Measurements from ENCODE around the gene CYSTM1.

CYSTM1 gene

DNA sequence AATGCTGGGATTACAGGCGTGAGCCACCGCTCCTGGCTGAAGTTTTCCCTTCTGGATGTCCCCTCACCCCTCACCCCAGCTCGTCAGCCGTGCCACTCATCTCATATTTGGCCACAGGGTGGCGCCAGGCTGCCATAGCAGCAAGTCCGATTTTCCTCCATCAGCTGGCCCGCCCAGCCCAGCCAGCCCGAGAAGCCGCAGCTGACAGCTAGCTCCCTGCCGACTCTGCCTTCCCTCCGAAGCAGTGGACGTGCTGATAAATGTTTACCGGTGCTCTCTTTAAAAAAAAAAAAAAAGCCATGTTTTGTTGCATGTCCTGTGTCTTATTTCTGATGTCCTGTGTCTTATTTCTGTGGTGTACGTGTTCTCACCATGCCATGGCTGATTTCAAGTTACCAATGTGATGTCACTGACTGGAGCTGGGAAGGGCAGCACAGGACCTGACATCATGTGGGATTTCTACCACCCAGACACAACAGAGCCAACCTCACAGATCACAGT lies 69.6 kb downstream of the CYSTM1 start (continued):
- TF ChIP-seq GLIS2 (tag by site-specific recombination; IDR thresholded peaks at IDR 0.05) (no peak), ZNF654 (tag by site-specific recombination; IDR thresholded peaks at IDR 0.05; ENCODE audit: low read depth) (peak; percentile 94), ZNF391 (tag by site-specific recombination; IDR thresholded peaks at IDR 0.05; ENCODE audit: borderline replicate concordance, low read depth) (no peak; the same call in 1 of the 2 replicates), ZFHX2 (tag by site-specific recombination; conservative IDR thresholded peaks at IDR 0.05) (no peak), MYNN (tag by site-specific recombination; IDR thresholded peaks at IDR 0.05; ENCODE audit: borderline replicate concordance) (no peak), ZNF692 (tag by site-specific recombination; IDR thresholded peaks at IDR 0.05) (peak; percentile 50), ZNF146 (tag by site-specific recombination; IDR thresholded peaks at IDR 0.05) (no peak), ZNF433 (tag by site-specific recombination; IDR thresholded peaks at IDR 0.05; ENCODE audit: low read depth) (no peak), GLI2 (tag by site-specific recombination; IDR thresholded peaks at IDR 0.05; ENCODE audit: borderline replicate concordance, low read depth) (no peak), SCRT2 (tag by site-specific recombination; IDR thresholded peaks at IDR 0.05) (0 out of 2 replicates have a peak, but pooled peaks have one; percentile 19), ZFP37 (tag by site-specific recombination; IDR thresholded peaks at IDR 0.05) (peak; percentile 62; the same call in 1 of the 2 replicates), ZFP3 (tag by site-specific recombination; IDR thresholded peaks at IDR 0.05; ENCODE audit: low read depth) (no peak), KLF16 (tag by site-specific recombination; IDR thresholded peaks at IDR 0.05) (no peak), ZSCAN30 (tag by site-specific recombination; IDR thresholded peaks at IDR 0.05) (peak; percentile 73), ZNF16 (tag by site-specific recombination; IDR thresholded peaks at IDR 0.05; ENCODE audit: low read depth) (no peak), ZNF626 (tag by site-specific recombination; IDR thresholded peaks at IDR 0.05) (no peak), ATF2 (tag by site-specific recombination; IDR thresholded peaks at IDR 0.05; ENCODE audit: low read depth) (peak; percentile 50; the same call in 1 of the 2 replicates), ZNF132 (tag by site-specific recombination; IDR thresholded peaks at IDR 0.05; ENCODE audit: borderline replicate concordance) (no peak), ZNF791 (tag by site-specific recombination; IDR thresholded peaks at IDR 0.05) (no peak), ZNF175 (tag by site-specific recombination; IDR thresholded peaks at IDR 0.05) (no peak), SCRT1 (tag by site-specific recombination; IDR thresholded peaks at IDR 0.05; ENCODE audit: borderline replicate concordance) (no peak), ZNF629 (tag by site-specific recombination; IDR thresholded peaks at IDR 0.05) (peak; percentile 94), KLF8 (tag by site-specific recombination; IDR thresholded peaks at IDR 0.05) (0 out of 2 replicates have a peak, but pooled peaks have one; percentile 40), ZNF114 (tag by site-specific recombination; IDR thresholded peaks at IDR 0.05) (no peak), ZNF776 (tag by site-specific recombination; IDR thresholded peaks at IDR 0.05; ENCODE audit: borderline replicate concordance) (no peak), ZNF830 (tag by site-specific recombination; IDR thresholded peaks at IDR 0.05; ENCODE audit: low read depth) (no peak), ZBTB17 (tag by site-specific recombination; IDR thresholded peaks at IDR 0.05) (peak; percentile 85), ZNF837 (tag by site-specific recombination; IDR thresholded peaks at IDR 0.05) (no peak), ZXDB (tag by site-specific recombination; IDR thresholded peaks at IDR 0.05) (peak; percentile 51; the same call in 1 of the 2 replicates), ZBTB21 (tag by site-specific recombination; IDR thresholded peaks at IDR 0.05) (peak; percentile 88), ZNF335 (tag by site-specific recombination; conservative IDR thresholded peaks at IDR 0.05) (peak; percentile 83), ZNF394 (tag by site-specific recombination; IDR thresholded peaks at IDR 0.05; ENCODE audit: borderline replicate concordance) (0 out of 2 replicates have a peak, but pooled peaks have one; percentile 47), KLF7 (tag by site-specific recombination; IDR thresholded peaks at IDR 0.05; ENCODE audit: borderline replicate concordance) (peak; percentile 19; the same call in 1 of the 2 replicates), ZNF585B (tag by site-specific recombination; IDR thresholded peaks at IDR 0.05) (no peak), ZNF138 (tag by site-specific recombination; IDR thresholded peaks at IDR 0.05; ENCODE audit: borderline replicate concordance) (no peak), PBX3 (CRISPR knock-in tag; IDR thresholded peaks at IDR 0.05) (no peak)
